GM20431 (cell line): ENCODE results near the gene MYOM3.

ENCODE experiments used
- in situ Hi-C: fragments of 300-500 bp; cut with MseI, MboI; formaldehyde crosslinking; loops from one replicate; pipeline ENCODE4 v1.15.0; 2020; ENCODE audit warnings: low sequenced_read_pairs; ENCODE audit not compliant: unreplicated experiment

MYOM3 gene

GRCh38 chr1:24118410-24119242, 6.7 kb upstream of the MYOM3 start:
- in situ Hi-C loops, result no loop called here

- in situ Hi-C loops, result no loop called here
These were observed 5.9 kb upstream of the MYOM3 start for GRCh38 chr1:24117722-24118409.

- in situ Hi-C loops, result no loop called here
These were observed 5.2 kb upstream of the MYOM3 start for GRCh38 chr1:24117132-24117531.

- in situ Hi-C loops, result no loop called here
These were observed 2.8 kb upstream of the MYOM3 start for GRCh38 chr1:24114753-24115152.

- in situ Hi-C loops, result no loop called here
These were observed 1.7 kb upstream of the MYOM3 start for GRCh38 chr1:24113641-24114033.

- in situ Hi-C loops, result no loop called here
These were observed 506 bp downstream of the MYOM3 start for GRCh38 chr1:24111262-24111995.

GRCh38 chr1:24110642-24111261, 1.2 kb downstream of the MYOM3 start:
- in situ Hi-C loops, result no loop called here

GRCh38 chr1:24109686-24110475, 2.1 kb downstream of the MYOM3 start:
- in situ Hi-C loops, result no loop called here

- in situ Hi-C loops, result no loop called here
These were observed 2.8 kb downstream of the MYOM3 start for GRCh38 chr1:24109166-24109483.

- in situ Hi-C loops, result no loop called here
These were observed 3.4 kb downstream of the MYOM3 start for GRCh38 chr1:24108334-24109165.

GRCh38 chr1:24107462-24108138, 4.3 kb downstream of the MYOM3 start:
- in situ Hi-C loops, result no loop called here

- in situ Hi-C loops, result no loop called here
These were observed 6.4 kb downstream of the MYOM3 start for GRCh38 chr1:24105368-24106160.

GRCh38 chr1:24104854-24105253, 7.1 kb downstream of the MYOM3 start:
- in situ Hi-C loops, result no loop called here

- in situ Hi-C loops, result no loop called here
These were observed 8.1 kb downstream of the MYOM3 start for GRCh38 chr1:24103879-24104278.

- in situ Hi-C loops, result no loop called here
These were observed 8.5 kb downstream of the MYOM3 start for GRCh38 chr1:24103408-24103807.

- in situ Hi-C loops, result no loop called here
These were observed 9.0 kb downstream of the MYOM3 start for GRCh38 chr1:24102961-24103360.

GRCh38 chr1:24101796-24102586, 9.9 kb downstream of the MYOM3 start:
- in situ Hi-C loops, result no loop called here
